WTC11 (cell line): ENCODE data around the gene VEZF1. TPM values are rescaled to one million over a fixed set of nuclear protein-coding genes. Genes with fewer than 3 reads are reported as not detected.

ENCODE experiments used
- ATAC-seq: fragments of 200-7000 bp; cut with Tn5 transposase; 2 replicates; pipeline ENCODE4 v1.10.0; 2021; ENCODE audit warnings: mild to moderate bottlenecking, moderate library complexity
- CTCF ChIA-PET: fragments of 300-600 bp; sonication (Branson Sonifier 250); formaldehyde crosslinking; loops from one replicate; lab custom pipeline; 2021; ENCODE audit warnings: antibody characterized with exemption; lab: Charles Lee
- POLR2A ChIA-PET: fragments of 350-600 bp; sonication (Branson Sonifier 250); formaldehyde crosslinking; loops from one replicate; lab custom pipeline; 2021; ENCODE audit warnings: antibody characterized with exemption; lab: Charles Lee
- DNase-seq: peaks from one replicate; pipeline ENCODE4 v3.0.0; 2021; ENCODE audit warnings: low spot score
- H3K27ac Mint-ChIP-seq: 2 replicates; pipeline ENCODE4 v1.8.0; 2021; ENCODE audit warnings: mixed read lengths
- H3K27me3 Mint-ChIP-seq: 2 replicates; pipeline ENCODE4 v1.8.0; 2021; ENCODE audit warnings: low read depth, mild to moderate bottlenecking, moderate library complexity, mixed read lengths
- H3K36me3 Mint-ChIP-seq: 2 replicates; pipeline ENCODE4 v1.8.0; 2021; ENCODE audit warnings: mixed read lengths
- H3K4me1 Mint-ChIP-seq: 2 replicates; pipeline ENCODE4 v1.8.0; 2022; ENCODE audit warnings: mixed read lengths
- H3K4me3 Mint-ChIP-seq: 2 replicates; pipeline ENCODE4 v1.8.0; 2021; ENCODE audit warnings: mild to moderate bottlenecking, moderate library complexity, mixed read lengths
- H3K9me3 Mint-ChIP-seq: 2 replicates; pipeline ENCODE4 v1.8.0; 2021; ENCODE audit warnings: mixed read lengths
- ATF1 ChIP-seq: sonication (generic); formaldehyde crosslinking; IDR thresholded peaks from 2 replicates; pipeline ENCODE4 v1.8.1; 2023; ENCODE audit warnings: mild to moderate bottlenecking, moderate library complexity, missing genetic modification reagents
- E2F1 ChIP-seq: sonication (generic); formaldehyde crosslinking; IDR thresholded peaks from 2 replicates; pipeline ENCODE4 v1.8.0; 2022; ENCODE audit warnings: mild to moderate bottlenecking, missing genetic modification reagents
- GABPB1 ChIP-seq: sonication (generic); formaldehyde crosslinking; IDR thresholded peaks from 2 replicates; pipeline ENCODE4 v1.8.1; 2023; ENCODE audit warnings: mild to moderate bottlenecking, missing genetic modification reagents
- MYBL2 ChIP-seq: sonication (generic); formaldehyde crosslinking; IDR thresholded peaks from 2 replicates; pipeline ENCODE4 v1.8.1; 2023; ENCODE audit warnings: mild to moderate bottlenecking, moderate library complexity, missing genetic modification reagents
- OVOL2 ChIP-seq: fragments of 250-450 bp; sonication (Bioruptor Pico); IDR thresholded peaks from 2 replicates; pipeline ENCODE4 v1.9.0; 2021; ENCODE audit warnings: mild to moderate bottlenecking, borderline replicate concordance
- PRDM15 ChIP-seq: sonication (generic); formaldehyde crosslinking; IDR thresholded peaks from 2 replicates; pipeline ENCODE4 v1.8.0; 2022; ENCODE audit warnings: missing genetic modification reagents
- RELA ChIP-seq: sonication (generic); formaldehyde crosslinking; IDR thresholded peaks from 2 replicates; pipeline ENCODE4 v1.8.1; 2022; ENCODE audit warnings: missing genetic modification reagents, mild to moderate bottlenecking, borderline replicate concordance
- TP53 ChIP-seq: sonication (generic); formaldehyde crosslinking; IDR thresholded peaks from 2 replicates; pipeline ENCODE4 v1.8.1; 2023; ENCODE audit warnings: mild to moderate bottlenecking, missing genetic modification reagents
- ZNF121 ChIP-seq: sonication (generic); formaldehyde crosslinking; IDR thresholded peaks from 2 replicates; pipeline ENCODE4 v1.8.0; 2023; ENCODE audit warnings: missing genetic modification reagents
- total RNA-seq: library from RNA; stranded (reverse); gene quantifications from 3 replicates; pipeline ENCODE4 v1.2.3, GENCODE V29; 2021
- TF ChIP-seq, protein P1 (sequence below): sonication (generic); formaldehyde crosslinking; IDR thresholded peaks from 2 replicates; pipeline ENCODE4 v1.8.0; 2022; ENCODE audit warnings: mild to moderate bottlenecking, missing genetic modification reagents
- TF ChIP-seq, protein P2 (sequence below): sonication (generic); formaldehyde crosslinking; IDR thresholded peaks from 2 replicates; pipeline ENCODE4 v1.8.1; 2022; ENCODE audit warnings: mild to moderate bottlenecking, missing genetic modification reagents, moderate library complexity, borderline replicate concordance
- TF ChIP-seq, protein P3 (sequence below): sonication (generic); formaldehyde crosslinking; IDR thresholded peaks from 2 replicates; pipeline ENCODE4 v1.8.1; 2023; ENCODE audit warnings: mild to moderate bottlenecking, missing genetic modification reagents, moderate library complexity
- TF ChIP-seq, protein P4 (sequence below): fragments of 250-450 bp; sonication (Bioruptor Pico); IDR thresholded peaks from 2 replicates; pipeline ENCODE4 v1.9.0; 2021; ENCODE audit warnings: mild to moderate bottlenecking, borderline replicate concordance
- TF ChIP-seq, protein P5 (sequence below): sonication (generic); formaldehyde crosslinking; IDR thresholded peaks from 2 replicates; pipeline ENCODE4 v1.8.1; 2023; ENCODE audit warnings: mild to moderate bottlenecking, missing genetic modification reagents
- TF ChIP-seq, protein P6 (sequence below): sonication (generic); formaldehyde crosslinking; IDR thresholded peaks from 2 replicates; pipeline ENCODE4 v1.8.0; 2022; ENCODE audit warnings: mild to moderate bottlenecking, missing genetic modification reagents

The VEZF1 gene
- total RNA-seq, 1 experiment from 2014 or later = 43.3 TPM

- DNase-seq = no peak
- no peaks in the 10 kb centered on the region for H3K27me3 Mint-ChIP-seq
- CTCF ChIA-PET = interaction anchor here (1.2 to 1.6 kb wide), 2 partner anchors 11 to 51 kb away, joined by 4 read pairs; no protein-coding TSS in a partner anchor
- no peak overlapping the region for H3K4me3 Mint-ChIP-seq
- H3K36me3 Mint-ChIP-seq = no peaks in the 10 kb centered on the region
- TF ChIP-seq, protein P1, sequence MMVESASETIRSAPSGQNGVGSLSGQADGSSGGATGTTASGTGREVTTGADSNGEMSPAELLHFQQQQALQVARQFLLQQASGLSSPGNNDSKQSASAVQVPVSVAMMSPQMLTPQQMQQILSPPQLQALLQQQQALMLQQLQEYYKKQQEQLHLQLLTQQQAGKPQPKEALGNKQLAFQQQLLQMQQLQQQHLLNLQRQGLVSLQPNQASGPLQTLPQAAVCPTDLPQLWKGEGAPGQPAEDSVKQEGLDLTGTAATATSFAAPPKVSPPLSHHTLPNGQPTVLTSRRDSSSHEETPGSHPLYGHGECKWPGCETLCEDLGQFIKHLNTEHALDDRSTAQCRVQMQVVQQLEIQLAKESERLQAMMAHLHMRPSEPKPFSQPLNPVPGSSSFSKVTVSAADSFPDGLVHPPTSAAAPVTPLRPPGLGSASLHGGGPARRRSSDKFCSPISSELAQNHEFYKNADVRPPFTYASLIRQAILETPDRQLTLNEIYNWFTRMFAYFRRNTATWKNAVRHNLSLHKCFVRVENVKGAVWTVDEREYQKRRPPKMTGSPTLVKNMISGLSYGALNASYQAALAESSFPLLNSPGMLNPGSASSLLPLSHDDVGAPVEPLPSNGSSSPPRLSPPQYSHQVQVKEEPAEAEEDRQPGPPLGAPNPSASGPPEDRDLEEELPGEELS (CRISPR knock-in tag) = no peak
- TF ChIP-seq, protein P2, sequence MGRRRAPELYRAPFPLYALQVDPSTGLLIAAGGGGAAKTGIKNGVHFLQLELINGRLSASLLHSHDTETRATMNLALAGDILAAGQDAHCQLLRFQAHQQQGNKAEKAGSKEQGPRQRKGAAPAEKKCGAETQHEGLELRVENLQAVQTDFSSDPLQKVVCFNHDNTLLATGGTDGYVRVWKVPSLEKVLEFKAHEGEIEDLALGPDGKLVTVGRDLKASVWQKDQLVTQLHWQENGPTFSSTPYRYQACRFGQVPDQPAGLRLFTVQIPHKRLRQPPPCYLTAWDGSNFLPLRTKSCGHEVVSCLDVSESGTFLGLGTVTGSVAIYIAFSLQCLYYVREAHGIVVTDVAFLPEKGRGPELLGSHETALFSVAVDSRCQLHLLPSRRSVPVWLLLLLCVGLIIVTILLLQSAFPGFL (CRISPR knock-in tag) = no peak
- no peak for TF ChIP-seq OVOL2 (CRISPR knock-in tag)
- no peak for TF ChIP-seq E2F1 (CRISPR knock-in tag)
- TF ChIP-seq, protein P3, sequence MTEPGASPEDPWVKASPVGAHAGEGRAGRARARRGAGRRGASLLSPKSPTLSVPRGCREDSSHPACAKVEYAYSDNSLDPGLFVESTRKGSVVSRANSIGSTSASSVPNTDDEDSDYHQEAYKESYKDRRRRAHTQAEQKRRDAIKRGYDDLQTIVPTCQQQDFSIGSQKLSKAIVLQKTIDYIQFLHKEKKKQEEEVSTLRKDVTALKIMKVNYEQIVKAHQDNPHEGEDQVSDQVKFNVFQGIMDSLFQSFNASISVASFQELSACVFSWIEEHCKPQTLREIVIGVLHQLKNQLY (CRISPR knock-in tag) = no peak
- TF ChIP-seq, protein P4, sequence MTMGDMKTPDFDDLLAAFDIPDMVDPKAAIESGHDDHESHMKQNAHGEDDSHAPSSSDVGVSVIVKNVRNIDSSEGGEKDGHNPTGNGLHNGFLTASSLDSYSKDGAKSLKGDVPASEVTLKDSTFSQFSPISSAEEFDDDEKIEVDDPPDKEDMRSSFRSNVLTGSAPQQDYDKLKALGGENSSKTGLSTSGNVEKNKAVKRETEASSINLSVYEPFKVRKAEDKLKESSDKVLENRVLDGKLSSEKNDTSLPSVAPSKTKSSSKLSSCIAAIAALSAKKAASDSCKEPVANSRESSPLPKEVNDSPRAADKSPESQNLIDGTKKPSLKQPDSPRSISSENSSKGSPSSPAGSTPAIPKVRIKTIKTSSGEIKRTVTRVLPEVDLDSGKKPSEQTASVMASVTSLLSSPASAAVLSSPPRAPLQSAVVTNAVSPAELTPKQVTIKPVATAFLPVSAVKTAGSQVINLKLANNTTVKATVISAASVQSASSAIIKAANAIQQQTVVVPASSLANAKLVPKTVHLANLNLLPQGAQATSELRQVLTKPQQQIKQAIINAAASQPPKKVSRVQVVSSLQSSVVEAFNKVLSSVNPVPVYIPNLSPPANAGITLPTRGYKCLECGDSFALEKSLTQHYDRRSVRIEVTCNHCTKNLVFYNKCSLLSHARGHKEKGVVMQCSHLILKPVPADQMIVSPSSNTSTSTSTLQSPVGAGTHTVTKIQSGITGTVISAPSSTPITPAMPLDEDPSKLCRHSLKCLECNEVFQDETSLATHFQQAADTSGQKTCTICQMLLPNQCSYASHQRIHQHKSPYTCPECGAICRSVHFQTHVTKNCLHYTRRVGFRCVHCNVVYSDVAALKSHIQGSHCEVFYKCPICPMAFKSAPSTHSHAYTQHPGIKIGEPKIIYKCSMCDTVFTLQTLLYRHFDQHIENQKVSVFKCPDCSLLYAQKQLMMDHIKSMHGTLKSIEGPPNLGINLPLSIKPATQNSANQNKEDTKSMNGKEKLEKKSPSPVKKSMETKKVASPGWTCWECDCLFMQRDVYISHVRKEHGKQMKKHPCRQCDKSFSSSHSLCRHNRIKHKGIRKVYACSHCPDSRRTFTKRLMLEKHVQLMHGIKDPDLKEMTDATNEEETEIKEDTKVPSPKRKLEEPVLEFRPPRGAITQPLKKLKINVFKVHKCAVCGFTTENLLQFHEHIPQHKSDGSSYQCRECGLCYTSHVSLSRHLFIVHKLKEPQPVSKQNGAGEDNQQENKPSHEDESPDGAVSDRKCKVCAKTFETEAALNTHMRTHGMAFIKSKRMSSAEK = no peak
- TF ChIP-seq ZNF121 = no peak
- TF ChIP-seq ATF1 (CRISPR knock-in tag) = no peak
- TF ChIP-seq, all 79 proteins: peak for 0
- no peak for ATAC-seq
- POLR2A ChIA-PET = no interaction called here
- H3K4me1 Mint-ChIP-seq = peaks cover 26% of the 10 kb centered on the region
- no peak overlapping the region for H3K27ac Mint-ChIP-seq
- no peaks in the 10 kb centered on the region for H3K9me3 Mint-ChIP-seq
Observed at GRCh38 chr17:57943140-57943539, 44.9 kb downstream of the VEZF1 start.

DNA sequence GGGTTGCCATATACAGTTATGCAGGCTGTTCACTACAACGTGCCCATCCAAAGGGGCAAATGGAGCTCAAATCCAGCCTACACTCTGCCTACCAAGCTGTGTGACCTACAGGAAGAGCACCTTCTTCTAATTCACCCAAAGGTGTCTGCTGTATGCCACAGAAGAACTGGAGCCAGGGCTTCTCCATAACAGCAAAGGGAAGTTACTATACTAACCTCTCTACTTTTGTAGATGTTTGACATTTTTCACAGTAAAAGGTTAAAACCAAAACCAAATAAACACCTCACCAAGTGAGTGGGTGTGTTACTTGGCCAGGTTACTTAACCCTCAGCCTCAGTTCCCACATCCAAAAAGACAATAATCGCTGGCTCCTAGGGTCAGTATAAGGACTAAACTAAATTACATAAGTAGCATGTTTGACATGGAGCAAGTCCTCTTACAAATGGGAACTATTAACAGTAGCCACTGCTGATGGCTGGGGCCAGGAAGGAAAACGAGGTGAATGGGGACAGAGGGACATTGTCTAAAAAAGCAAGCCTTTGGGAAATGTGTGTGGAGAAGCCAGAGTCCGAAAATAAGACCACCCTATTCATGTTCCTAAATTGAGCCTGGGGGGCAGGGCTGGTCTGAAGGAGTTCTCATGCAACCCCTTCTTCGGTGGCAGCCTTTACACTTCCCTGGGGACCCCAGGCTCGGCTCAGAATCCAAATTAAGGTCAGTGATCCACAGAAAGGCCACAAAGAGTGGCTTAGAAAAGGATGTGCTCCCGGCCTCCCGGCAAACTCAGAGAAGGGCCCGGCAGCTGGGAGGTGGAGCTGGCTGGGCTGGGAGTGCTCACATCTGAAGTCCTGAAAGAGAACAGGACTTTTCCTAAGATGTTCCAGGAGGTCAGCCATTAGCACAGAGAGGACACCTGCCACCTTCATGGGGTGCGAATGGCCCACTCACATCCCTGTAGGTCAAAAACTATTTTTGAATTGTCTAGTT, 46.4 kb downstream of the VEZF1 start:
- Mint-ChIP-seq H3K27me3 (no peaks in the 10 kb centered on the region), H3K9me3 (no peaks in the 10 kb centered on the region), H3K4me3 (no peak overlapping the region), H3K4me1 (peaks cover 20% of the 10 kb centered on the region), H3K27ac (peak overlapping the region; percentile 60; the same call in 1 of the 2 replicates), H3K36me3 (no peaks in the 10 kb centered on the region)
- ChIA-PET CTCF (interaction anchor here (0.6 to 0.7 kb wide), 2 partner anchors 8 to 165 kb away, joined by 4 to 6 read pairs; no protein-coding TSS in a partner anchor), POLR2A (no interaction called here)
- DNase-seq (no peak), ATAC-seq (no peak)
- TF ChIP-seq RELA (CRISPR knock-in tag) = no peak
- no peak for TF ChIP-seq MYBL2 (CRISPR knock-in tag)
- no peak for TF ChIP-seq E2F1 (CRISPR knock-in tag)
- no peak for TF ChIP-seq PRDM15 (CRISPR knock-in tag)
- TF ChIP-seq GABPB1 (CRISPR knock-in tag) = no peak
- TF ChIP-seq, protein P5, sequence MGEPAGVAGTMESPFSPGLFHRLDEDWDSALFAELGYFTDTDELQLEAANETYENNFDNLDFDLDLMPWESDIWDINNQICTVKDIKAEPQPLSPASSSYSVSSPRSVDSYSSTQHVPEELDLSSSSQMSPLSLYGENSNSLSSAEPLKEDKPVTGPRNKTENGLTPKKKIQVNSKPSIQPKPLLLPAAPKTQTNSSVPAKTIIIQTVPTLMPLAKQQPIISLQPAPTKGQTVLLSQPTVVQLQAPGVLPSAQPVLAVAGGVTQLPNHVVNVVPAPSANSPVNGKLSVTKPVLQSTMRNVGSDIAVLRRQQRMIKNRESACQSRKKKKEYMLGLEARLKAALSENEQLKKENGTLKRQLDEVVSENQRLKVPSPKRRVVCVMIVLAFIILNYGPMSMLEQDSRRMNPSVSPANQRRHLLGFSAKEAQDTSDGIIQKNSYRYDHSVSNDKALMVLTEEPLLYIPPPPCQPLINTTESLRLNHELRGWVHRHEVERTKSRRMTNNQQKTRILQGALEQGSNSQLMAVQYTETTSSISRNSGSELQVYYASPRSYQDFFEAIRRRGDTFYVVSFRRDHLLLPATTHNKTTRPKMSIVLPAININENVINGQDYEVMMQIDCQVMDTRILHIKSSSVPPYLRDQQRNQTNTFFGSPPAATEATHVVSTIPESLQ = no peak
- TF ChIP-seq, protein P6, sequence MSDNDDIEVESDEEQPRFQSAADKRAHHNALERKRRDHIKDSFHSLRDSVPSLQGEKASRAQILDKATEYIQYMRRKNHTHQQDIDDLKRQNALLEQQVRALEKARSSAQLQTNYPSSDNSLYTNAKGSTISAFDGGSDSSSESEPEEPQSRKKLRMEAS (CRISPR knock-in tag) = no peak
- no peak for TF ChIP-seq TP53 (CRISPR knock-in tag)
